Measurements from ENCODE around the gene CACNA1C.

The CACNA1C gene

DNA sequence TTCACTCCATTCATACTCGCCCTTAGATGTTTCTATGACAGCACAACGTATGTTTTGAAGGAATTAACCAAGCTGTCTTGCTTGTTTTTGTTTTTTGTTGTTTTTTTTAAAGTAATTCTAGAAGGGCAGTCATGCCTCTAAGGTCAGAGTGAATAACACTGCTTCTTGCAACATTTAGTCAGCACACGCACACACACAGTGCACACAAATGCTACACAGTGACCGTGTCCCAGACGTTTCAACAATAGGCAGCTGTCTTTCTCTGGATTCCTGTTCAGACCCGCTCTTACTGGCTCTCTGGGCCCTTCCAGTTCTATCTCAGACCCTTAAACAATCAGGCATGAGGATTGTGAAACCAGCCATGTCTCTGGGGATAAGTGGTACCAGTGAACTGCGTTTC is 391.0 kb downstream of the CACNA1C start:
- DNase-seq = no peak

DNA sequence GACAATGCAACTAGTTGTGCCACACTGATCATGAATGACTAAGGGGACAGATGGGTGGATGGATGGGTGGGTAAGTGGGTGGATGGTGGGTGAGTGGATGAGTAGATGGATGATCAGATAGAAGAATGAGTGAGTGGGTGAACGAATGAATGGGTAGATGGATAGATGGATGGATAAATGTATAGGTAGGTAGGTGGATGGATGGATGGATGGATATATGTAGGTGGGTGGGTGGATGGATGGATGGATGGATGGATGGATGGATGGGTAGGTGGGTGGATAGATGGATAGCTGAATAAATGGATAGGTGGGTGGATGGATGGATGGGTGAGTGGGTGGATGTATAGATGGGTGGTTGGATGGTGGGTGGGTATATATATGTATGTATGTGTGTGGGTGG is 393.2 kb downstream of the CACNA1C start:
- DNase-seq = no peak

DNA sequence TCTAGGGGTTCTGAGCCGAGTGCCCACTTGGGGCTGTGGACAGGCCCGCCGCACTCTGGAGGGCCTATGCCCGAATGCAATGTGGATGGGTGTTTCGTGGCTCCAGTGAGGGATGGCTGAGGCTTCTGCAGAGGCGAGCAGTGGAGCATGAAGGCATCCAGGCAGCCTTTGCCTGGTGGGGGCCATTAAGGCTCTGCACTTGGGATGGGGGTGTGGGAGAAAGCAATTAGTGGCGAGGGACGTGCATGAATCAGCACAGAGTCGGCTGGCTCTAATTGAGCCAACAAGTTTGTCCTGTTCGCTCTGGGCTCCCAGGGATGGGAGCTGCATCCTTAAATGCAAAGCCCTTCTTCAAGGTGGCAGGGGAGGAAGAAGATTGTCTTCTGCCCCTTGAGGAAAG is 395.1 kb downstream of the CACNA1C start:
- no peak for DNase-seq

GRCh38 chr12:2449586-2449985 is 396.8 kb downstream of the CACNA1C start:
- no peak for DNase-seq

GRCh38 chr12:2450553-2450952 is 397.8 kb downstream of the CACNA1C start:
- no peak for DNase-seq

GRCh38 chr12:2451025-2451424 is 398.2 kb downstream of the CACNA1C start:
- DNase-seq = no peak

- no peak for DNase-seq
Observed at GRCh38 chr12:2451497-2451896, 398.7 kb downstream of the CACNA1C start.

- DNase-seq = no peak
Observed at GRCh38 chr12:2453076-2453760, 400.4 kb downstream of the CACNA1C start.

- no peak for DNase-seq
Observed at GRCh38 chr12:2453761-2454090, 400.9 kb downstream of the CACNA1C start.

GRCh38 chr12:2454601-2455177 is 401.9 kb downstream of the CACNA1C start:
- no peak for DNase-seq

- DNase-seq = no peak
Observed at GRCh38 chr12:2455410-2455809, 402.6 kb downstream of the CACNA1C start.

DNA sequence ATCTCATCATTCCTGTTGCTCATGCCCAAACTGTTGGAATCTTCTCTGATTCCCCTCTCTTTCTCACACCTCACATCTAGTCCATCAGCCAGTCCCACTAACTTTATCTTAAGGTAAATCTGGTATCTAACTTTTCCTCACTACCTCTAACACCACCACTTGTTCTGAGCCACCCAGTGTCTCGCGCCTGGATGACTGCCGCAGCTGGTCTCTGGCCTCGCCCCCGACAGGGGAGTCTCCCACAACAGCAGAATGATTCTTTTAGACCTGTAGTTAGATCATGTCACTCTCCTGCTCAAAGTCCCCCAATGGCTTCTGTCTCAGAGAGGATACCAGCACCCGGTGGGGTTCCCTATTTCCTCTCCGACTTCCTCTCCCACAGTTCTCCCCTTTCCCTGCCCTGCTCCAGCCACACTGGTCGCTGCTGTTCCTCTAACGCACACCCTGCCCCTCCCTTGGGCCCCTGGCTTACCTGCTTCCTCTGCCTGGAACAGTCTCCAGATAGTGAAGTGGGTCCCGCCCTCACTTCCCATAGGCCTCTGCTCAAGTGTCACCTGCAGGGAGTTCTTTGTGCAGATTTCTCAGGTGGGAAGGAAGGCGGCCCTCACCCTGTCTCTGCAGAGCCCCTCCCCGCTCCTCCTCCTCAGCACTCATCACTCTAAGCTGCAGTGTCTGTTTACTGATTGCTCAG is 403.5 kb downstream of the CACNA1C start:
- no peak for DNase-seq

- DNase-seq = no peak
Observed at GRCh38 chr12:2456813-2457186, 404.0 kb downstream of the CACNA1C start.

DNA sequence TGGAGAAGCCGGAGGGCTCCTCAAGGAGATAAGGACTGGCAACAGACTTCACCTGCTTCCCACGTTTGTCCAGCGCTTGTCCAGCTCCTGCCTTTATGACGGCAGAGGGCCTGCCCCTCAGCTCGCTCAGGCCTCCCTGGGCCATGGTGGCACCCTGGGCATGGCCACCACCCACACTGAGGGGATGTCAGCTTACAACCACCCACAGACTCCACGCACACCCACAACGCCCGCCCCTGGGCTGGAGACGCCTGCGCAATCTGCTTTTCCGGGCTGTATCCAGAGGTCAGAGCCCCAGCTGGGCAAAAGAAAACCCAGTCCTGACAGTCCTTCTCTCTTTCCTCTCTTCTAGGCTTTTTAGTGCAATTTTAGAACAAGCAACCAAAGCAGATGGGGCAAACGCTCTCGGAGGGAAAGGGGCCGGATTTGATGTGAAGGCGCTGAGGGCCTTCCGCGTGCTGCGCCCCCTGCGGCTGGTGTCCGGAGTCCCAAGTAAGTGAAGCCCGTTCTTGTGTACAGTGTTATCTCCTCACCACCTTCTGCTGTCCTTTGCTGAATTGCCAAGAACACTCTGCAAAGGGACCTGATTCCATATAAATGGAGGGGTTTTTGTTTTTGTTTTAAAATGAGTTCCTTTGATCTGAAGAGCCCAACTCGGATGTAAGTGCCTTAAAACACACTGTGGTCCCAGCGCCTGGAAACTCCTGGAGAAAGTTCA is 404.6 kb downstream of the CACNA1C start:
- DNase-seq = no peak

DNA sequence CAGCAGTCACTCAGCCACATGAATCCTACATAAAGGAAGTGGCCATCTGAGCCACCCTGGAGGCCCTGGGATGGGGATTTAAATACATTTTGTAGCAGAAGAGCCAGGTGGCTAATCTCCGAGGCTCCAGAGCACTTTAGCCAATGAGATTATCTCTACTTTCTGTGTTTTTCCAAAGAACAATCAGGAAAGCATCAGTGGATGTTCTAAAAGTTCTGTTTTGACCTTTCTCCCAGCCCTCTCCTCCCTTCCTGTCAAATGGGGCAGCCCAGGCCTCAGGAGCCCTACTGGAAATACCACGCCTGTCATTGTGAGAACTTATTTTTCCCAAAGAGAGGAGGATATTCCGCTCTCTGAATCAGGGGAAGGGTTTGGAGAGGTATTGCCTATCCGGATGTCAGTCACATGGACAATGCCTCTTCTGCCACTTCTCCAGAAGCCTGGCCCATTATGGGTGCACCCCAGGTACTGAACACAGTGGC is 405.2 kb downstream of the CACNA1C start:
- no peak for DNase-seq

GRCh38 chr12:2460051-2460670 is 407.4 kb downstream of the CACNA1C start:
- DNase-seq = no peak

- no peak for DNase-seq
Observed at GRCh38 chr12:2461046-2461445, 408.3 kb downstream of the CACNA1C start.

GRCh38 chr12:2461645-2462044 is 408.9 kb downstream of the CACNA1C start:
- no peak for DNase-seq

GRCh38 chr12:2462087-2462486 is 409.3 kb downstream of the CACNA1C start:
- no peak for DNase-seq

DNA sequence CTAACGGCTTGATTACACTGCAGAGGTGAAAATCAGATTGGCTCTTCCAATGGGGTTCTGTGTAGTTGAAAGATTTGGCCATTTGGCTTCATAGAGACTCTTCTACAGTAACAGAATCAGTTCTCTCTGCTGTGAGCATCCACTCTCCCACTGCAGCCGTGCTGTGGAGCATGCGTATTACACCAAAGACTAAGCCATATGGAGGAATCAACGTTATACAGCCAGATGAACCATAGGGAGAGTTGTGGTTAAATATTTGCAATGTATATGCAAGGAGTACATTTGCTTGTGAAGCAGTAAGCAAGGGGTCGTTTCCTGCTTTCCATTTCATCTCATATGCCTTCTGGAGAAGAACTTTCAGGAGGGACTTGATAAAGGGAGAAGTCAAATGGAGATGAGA is 410.9 kb downstream of the CACNA1C start:
- no peak for DNase-seq

DNA sequence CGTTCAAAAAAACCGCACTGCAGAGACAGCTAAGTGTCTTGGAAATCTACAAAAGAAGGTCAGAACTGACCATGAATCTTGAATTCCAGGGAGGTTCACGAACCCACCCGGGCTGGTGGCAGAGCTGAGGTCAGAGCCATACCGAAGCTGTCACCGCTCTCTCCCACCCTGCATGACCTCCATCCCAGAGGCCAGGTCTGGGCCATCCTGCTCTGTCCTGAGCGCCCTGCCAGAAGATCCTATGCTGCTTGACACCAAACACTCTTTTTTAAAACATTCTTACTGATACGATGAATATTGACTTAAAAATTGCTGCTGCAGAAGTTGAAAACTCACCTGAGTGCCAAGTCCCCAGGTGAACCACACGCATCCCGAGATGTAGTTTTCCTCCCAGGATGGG is 412.9 kb downstream of the CACNA1C start:
- no peak for DNase-seq

- no peak for DNase-seq
Observed at GRCh38 chr12:2466211-2466610, 413.4 kb downstream of the CACNA1C start.

DNA sequence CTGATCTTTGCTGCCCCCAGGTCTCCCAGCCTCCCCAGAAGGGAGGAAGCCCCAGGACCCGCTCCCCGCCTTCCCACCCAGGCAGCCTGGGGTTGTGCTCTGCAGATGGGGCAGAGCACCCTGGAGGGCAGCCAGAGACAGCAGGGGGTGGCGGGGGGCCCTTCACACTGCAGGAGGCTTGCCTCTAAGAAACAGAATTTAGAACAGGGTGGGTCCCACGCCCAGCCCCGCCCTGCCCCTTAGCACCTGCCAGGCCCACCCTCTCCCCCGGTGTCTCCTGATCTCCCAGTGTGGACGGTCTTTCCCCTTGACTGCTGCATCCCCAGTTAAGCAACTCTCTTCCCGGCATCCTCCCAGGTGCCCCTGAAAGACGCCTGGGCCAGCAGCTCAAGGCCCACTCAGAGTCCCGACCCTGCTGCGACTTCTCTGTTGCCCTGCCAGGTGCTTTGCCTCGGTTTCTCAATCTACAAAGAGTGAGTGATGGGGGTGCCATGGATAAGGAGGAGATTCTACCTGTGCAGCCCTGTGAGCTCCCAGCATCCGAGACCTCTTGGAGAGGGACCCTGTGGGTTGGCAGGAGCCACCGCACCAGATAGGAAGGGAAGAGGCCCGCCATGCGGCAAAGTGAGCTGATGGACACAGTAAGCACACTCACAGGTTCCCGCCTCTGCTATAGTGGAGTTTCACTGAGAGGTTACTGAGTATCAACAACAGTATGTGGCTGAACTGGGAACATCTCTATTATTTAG is 414.8 kb downstream of the CACNA1C start:
- no peak for DNase-seq

Data from stimulated activated CD4-positive, alpha-beta T cell treated with anti-CD3 and anti-CD28 coated beads, Interleukin-15, amount 100 ng/mL, for 24 hours (primary cell).